OCI-LY7 (cell line): ENCODE results near the gene SKOR2.

Source experiments
- CTCF ChIP-seq: fragments of 200-600 bp; sonication (generic); conservative IDR thresholded peaks from 2 replicates; pipeline ENCODE4 v1.5.1; 2014; ENCODE audit warnings: mild to moderate bottlenecking, antibody characterized with exemption, low read length, moderate library complexity, mixed read lengths
- EZH2phosphoT487 ChIP-seq: fragments of 200-600 bp; sonication (generic); IDR thresholded peaks from 2 replicates; pipeline ENCODE4 v1.6.1; 2018; ENCODE audit warnings: low read depth, borderline replicate concordance, mild to moderate bottlenecking, mixed run types, antibody characterized with exemption, low read length, moderate library complexity, mixed read lengths

- no peak for TF ChIP-seq CTCF
- TF ChIP-seq EZH2phosphoT487 = no peak
Measured at GRCh38 chr18:47263430-47264307, 12.2 kb upstream of the SKOR2 start.
